IPS-20b (cell line): ENCODE measurements around the gene LMBRD1.

Source experiments
- H3K27ac ChIP-seq: one replicate; pipeline ENCODE4 v1.5.1; 2013; ENCODE audit warnings: low read length
- H3K27me3 ChIP-seq: 2 replicates; pipeline ENCODE4 v1.6.1; 2013; ENCODE audit warnings: mild to moderate bottlenecking, low read length, inconsistent platforms; ENCODE audit not compliant: insufficient read depth
- H3K36me3 ChIP-seq: 2 replicates; pipeline ENCODE4 v1.6.1; 2013; ENCODE audit warnings: low read depth, mild to moderate bottlenecking, inconsistent platforms, low read length, moderate library complexity; ENCODE audit not compliant: insufficient read depth
- H3K4me1 ChIP-seq: 2 replicates; pipeline ENCODE4 v1.6.1; 2013; ENCODE audit warnings: mild to moderate bottlenecking, control low read depth, inconsistent platforms, low read length, moderate library complexity; ENCODE audit not compliant: insufficient read depth
- H3K4me3 ChIP-seq: 2 replicates; pipeline ENCODE4 v1.5.1; 2013; ENCODE audit warnings: mild to moderate bottlenecking, low read length, inconsistent platforms
- H3K9ac ChIP-seq: 2 replicates; pipeline ENCODE4 v1.6.1; 2013; ENCODE audit warnings: low read depth, mild to moderate bottlenecking, inconsistent platforms, low read length, moderate library complexity
- H3K9me3 ChIP-seq: 2 replicates; pipeline ENCODE4 v1.6.1; 2013; ENCODE audit warnings: mild to moderate bottlenecking, low read depth, low read length, inconsistent platforms; ENCODE audit not compliant: insufficient read depth

The LMBRD1 gene

DNA sequence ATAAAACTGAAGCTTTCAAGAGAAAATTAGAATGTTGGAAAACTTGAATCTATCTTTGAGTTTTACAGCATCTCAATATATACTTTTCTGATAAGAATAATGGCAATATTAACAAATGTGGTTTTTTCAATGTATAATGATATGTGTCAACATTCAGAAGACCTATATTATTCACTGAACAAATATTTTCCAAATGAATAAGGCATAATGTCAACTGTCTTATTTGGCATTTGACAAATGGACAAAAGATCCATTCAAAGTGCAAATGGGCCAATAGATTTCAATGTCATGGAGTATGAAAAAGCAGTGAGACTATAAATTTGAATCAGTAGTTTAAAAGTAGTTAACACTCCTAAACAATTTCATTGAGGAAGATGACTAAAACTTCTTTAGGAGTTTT lies 20.9 kb downstream of the LMBRD1 start:
- Histone ChIP-seq H3K9ac (no peak overlapping the region), H3K36me3 (no peaks in the 10 kb centered on the region), H3K4me1 (peaks cover 4% of the 10 kb centered on the region; the same call in 1 of the 2 replicates), H3K27me3 (no peaks in the 10 kb centered on the region), H3K4me3 (no peak overlapping the region), H3K9me3 (no peaks in the 10 kb centered on the region), H3K27ac (no peak overlapping the region)

DNA sequence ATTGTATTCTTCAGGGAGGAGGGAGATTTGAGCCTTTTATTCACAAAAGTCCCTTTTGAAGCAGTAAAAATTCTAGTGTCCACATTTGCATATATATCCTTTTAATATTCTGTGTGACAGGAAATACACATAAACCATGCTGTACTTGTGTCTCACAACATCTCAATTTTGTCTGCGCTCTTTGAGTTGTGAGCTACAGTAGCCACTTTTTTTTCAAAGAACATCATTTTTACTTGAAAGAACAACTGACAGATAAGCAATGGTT lies 21.3 kb downstream of the LMBRD1 start:
- Histone ChIP-seq H3K27me3 (no peaks in the 10 kb centered on the region), H3K36me3 (no peaks in the 10 kb centered on the region), H3K4me1 (peaks cover 4% of the 10 kb centered on the region; the same call in 1 of the 2 replicates), H3K9ac (no peak overlapping the region), H3K9me3 (no peaks in the 10 kb centered on the region), H3K27ac (no peak overlapping the region), H3K4me3 (no peak overlapping the region)

DNA sequence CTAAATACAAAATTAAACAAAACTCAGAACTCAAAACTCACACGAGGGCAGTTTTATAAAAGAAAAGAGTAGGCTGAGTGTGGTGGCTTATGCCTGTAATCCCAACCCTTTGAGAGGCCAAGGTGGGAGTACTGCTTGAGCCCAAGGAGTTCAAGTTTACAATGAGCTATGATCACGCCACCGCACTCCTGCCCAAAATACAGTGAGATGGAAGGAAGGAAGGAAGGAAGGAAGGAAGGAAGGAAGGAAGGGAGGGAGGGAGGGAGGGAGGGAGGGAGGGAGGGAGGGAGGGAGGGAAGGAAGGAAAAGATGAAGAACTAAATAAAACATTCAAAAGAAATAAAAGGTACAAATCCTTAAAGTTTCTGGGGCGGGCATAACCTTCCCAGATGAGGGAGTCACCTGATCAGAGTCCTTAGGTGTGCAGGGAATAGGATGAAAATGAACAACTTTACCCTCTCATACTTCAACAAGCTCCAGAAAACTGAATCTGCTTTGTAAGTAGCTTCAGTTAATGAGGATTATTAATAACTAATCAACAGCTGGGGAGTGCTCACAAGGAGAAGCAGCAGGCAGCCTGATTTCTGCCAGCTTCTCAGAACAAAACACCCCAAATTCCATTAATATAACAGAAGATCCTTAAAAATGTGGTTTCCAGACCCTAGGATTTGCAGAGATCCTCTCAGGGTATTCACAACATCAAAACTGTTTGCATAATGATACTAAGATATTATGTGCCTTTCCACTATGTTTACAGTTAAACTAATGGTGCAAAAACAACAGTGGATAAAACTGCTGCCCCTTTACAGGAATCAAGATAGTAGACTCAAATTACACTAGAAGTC lies 21.8 kb downstream of the LMBRD1 start:
- Histone ChIP-seq H3K27me3 (no peaks in the 10 kb centered on the region), H3K4me1 (peaks cover under 1% of the 10 kb centered on the region; the same call in 1 of the 2 replicates), H3K4me3 (no peak overlapping the region), H3K9ac (no peak overlapping the region), H3K27ac (no peak overlapping the region), H3K36me3 (no peaks in the 10 kb centered on the region), H3K9me3 (no peaks in the 10 kb centered on the region)

DNA sequence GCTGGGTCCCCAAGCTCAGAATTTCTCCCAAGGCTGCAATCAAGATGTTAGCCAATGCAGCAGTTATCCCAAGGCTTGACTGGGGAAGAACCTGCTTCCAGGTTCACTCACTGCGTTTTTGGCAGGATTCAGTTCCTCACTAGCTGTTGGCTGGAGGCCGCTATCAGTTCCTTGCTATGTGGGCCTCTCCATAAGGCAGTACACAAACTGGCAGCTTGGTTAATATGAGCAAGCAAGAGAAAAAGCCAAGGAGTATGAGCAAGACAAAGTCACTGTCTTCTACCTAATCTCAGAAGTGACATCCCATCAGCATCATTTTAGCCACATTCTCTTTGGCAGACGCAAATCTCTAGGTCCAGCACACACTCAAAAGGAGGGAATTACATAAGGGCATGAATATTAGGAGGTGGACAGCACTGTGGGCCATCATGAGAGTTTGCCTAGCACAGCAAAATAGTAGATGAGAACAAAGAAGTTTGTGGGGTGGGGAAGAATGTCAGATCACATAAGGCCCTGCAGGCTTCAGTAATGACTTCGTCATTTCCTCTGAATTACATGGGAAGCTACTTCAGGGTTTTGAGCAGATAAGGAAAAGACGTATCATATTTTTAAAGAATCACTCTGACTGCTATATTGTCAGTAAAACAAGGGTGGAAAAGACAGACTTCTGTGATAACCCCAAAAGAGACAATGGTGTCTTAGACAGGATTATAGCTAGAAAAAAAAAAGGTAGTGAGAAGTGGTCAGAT lies 25.5 kb downstream of the LMBRD1 start:
- no peak overlapping the region for H3K9ac ChIP-seq
- no peaks in the 10 kb centered on the region for H3K36me3 ChIP-seq
- H3K27ac ChIP-seq, result no peak overlapping the region
- H3K4me3 ChIP-seq, result no peak overlapping the region
- no peaks in the 10 kb centered on the region for H3K4me1 ChIP-seq
- H3K9me3 ChIP-seq, result no peaks in the 10 kb centered on the region
- H3K27me3 ChIP-seq, result no peaks in the 10 kb centered on the region

DNA sequence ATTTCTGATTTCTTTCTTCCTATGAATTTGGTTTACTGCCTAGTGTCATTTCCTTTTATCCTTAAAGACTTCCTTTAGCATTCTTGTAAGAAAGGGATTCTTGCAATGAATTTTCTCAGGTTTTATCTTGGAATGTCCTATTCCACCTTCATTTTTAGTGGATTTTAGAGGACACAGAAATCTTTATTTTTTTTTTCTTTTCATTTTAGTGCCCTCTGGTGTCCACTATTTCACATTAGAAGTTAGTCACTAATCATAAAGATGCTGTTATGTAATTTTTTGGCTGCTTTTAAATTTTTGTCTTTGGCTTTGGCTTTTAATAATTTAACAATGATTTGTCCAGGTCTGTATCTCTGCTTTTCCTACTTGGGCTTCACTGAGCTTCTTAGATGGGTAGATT lies 28.1 kb downstream of the LMBRD1 start:
- Histone ChIP-seq H3K27ac (no peak overlapping the region), H3K4me1 (no peaks in the 10 kb centered on the region), H3K9me3 (no peaks in the 10 kb centered on the region), H3K27me3 (no peaks in the 10 kb centered on the region), H3K9ac (no peak overlapping the region), H3K4me3 (no peak overlapping the region), H3K36me3 (no peaks in the 10 kb centered on the region)

DNA sequence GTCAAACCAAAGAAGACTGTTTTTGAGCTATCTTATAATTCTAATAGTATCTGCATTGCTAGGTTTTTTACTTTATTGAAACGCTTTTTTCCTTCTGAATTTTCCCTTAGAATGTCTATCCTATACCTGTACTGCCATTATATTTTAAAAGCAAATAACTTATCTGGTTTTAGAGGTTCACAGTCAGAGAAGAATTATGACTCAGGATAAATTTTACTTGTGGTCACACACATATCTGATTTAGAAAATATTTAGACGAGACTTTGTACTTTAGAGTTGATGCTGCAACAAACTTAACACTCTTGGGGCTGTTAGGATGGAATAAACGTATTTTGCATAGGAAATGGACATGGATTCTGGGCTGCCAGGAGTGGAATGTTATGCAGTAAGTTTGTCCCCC lies 33.0 kb downstream of the LMBRD1 start:
- no peaks in the 10 kb centered on the region for H3K9me3 ChIP-seq
- H3K4me3 ChIP-seq, result no peak overlapping the region
- H3K4me1 ChIP-seq, result peaks cover 1% of the 10 kb centered on the region; the same call in 1 of the 2 replicates
- no peak overlapping the region for H3K27ac ChIP-seq
- no peaks in the 10 kb centered on the region for H3K36me3 ChIP-seq
- H3K27me3 ChIP-seq, result no peaks in the 10 kb centered on the region
- H3K9ac ChIP-seq, result no peak overlapping the region

DNA sequence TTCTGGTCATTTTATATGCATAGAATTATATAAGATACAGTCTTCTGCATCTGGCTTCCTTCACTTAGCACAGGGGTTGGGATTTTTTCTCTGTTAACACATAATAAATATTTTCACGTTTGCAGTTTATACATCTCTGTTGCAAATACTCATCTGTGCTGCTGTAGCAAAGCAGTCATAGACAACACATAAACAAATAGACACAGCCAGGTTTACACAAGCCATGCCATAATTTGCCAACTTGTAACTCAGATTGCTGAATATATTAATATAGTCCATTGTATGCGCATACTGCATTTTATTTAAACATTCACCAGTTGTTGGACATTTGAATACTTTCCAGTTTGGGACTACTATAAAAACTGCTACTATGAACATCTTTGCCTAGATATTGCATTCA lies 35.0 kb downstream of the LMBRD1 start:
- no peaks in the 10 kb centered on the region for H3K27me3 ChIP-seq

DNA sequence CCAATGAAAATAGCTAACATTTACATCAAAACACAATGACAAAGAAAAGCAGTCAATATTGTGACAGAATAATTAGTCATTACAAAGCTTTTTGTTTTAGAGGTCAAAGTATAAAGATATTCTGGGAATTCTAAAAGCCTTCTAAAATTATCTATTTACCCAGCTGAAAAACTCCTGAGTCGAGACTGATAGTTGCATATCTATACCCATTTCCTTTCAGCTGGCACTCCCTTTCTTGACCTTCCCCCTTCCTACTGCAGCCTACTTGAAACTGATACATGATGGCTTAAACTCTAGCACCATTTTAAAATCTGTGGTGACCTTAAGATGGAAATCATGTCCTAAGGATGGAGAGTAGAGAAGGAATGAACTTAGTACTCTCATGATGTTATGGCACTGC lies 38.6 kb downstream of the LMBRD1 start:
- no peaks in the 10 kb centered on the region for H3K27me3 ChIP-seq
- H3K4me3 ChIP-seq, result no peak overlapping the region
- H3K9me3 ChIP-seq, result no peaks in the 10 kb centered on the region
- H3K27ac ChIP-seq, result no peak overlapping the region
- no peaks in the 10 kb centered on the region for H3K36me3 ChIP-seq
- peaks cover 5% of the 10 kb centered on the region; the same call in 1 of the 2 replicates for H3K4me1 ChIP-seq
- no peak overlapping the region for H3K9ac ChIP-seq

More for the DNA sequence above, 35.0 kb downstream of the LMBRD1 start:
- no peak overlapping the region for H3K9ac ChIP-seq
- no peaks in the 10 kb centered on the region for H3K36me3 ChIP-seq
- H3K4me3 ChIP-seq, result no peak overlapping the region
- peaks cover 5% of the 10 kb centered on the region; the same call in 1 of the 2 replicates for H3K4me1 ChIP-seq
- H3K9me3 ChIP-seq, result no peaks in the 10 kb centered on the region
- H3K27ac ChIP-seq, result no peak overlapping the region

DNA sequence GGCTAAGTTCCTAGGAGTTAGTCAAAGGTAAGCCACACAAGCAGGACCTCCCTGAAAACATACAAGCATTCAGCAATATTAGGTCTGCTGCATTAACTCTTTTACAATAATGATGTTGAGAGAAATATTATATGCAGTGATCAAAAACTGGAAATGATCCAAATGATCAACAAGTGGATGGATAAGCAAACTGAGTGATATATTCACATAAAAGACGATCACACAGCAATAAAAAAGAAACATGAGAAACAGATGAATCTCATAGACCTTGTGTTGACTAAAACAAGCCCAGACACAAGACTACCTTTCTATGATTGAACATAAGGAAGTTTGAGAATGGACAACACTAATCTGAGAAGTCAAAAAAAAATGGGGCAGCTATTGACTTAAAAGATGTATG lies 39.9 kb downstream of the LMBRD1 start:
- no peaks in the 10 kb centered on the region for H3K9me3 ChIP-seq
- H3K27me3 ChIP-seq, result no peaks in the 10 kb centered on the region
- no peak overlapping the region for H3K4me3 ChIP-seq
- H3K27ac ChIP-seq, result no peak overlapping the region
- no peaks in the 10 kb centered on the region for H3K36me3 ChIP-seq
- H3K9ac ChIP-seq, result no peak overlapping the region
- peaks cover 5% of the 10 kb centered on the region; the same call in 1 of the 2 replicates for H3K4me1 ChIP-seq

DNA sequence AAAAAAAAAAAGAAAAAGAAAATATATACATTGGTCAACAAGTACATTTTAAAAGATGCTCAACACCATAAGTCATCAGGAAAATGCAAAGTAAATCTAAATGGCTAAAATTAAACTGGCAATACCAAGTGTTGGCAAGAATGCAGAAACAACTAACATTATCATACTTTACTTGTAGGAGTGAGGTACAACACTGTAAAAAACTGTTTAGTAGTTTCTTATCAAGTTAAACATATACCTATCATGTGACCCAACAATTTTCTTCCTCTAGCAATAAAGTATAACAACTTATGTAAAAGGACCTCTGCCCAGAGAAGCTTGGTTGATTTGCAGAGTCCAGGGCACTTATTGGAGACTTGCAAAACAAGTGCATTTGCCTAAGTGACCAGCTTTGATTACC lies 40.4 kb downstream of the LMBRD1 start:
- no peaks in the 10 kb centered on the region for H3K27me3 ChIP-seq
- H3K4me3 ChIP-seq, result no peak overlapping the region
- no peak overlapping the region for H3K9ac ChIP-seq
- H3K27ac ChIP-seq, result no peak overlapping the region
- no peaks in the 10 kb centered on the region for H3K9me3 ChIP-seq
- H3K36me3 ChIP-seq, result no peaks in the 10 kb centered on the region
- H3K4me1 ChIP-seq, result peaks cover 5% of the 10 kb centered on the region; the same call in 1 of the 2 replicates

DNA sequence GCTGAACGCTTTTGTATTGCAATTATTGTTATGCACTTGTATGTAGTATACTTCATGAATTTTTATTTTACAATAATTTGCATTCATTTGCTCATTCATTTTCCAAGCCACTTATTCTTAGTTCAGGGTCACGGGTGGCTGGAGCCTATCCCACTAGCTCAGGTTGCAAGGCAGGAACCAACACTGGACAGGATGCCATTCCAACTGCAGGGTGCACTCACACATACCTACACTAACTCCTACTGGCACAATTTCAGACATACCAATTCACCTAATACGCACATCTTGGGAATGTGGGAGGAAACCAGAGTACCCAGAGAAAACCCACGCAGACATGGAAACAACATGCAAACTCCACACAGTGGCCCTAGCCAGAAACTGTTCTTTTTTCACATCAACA lies 61.8 kb downstream of the LMBRD1 start:
- Histone ChIP-seq H3K4me3 (no peak overlapping the region), H3K27me3 (no peaks in the 10 kb centered on the region), H3K27ac (no peak overlapping the region), H3K9ac (no peak overlapping the region), H3K4me1 (no peaks in the 10 kb centered on the region), H3K9me3 (no peaks in the 10 kb centered on the region), H3K36me3 (peaks cover 8% of the 10 kb centered on the region; the same call in 1 of the 2 replicates)

DNA sequence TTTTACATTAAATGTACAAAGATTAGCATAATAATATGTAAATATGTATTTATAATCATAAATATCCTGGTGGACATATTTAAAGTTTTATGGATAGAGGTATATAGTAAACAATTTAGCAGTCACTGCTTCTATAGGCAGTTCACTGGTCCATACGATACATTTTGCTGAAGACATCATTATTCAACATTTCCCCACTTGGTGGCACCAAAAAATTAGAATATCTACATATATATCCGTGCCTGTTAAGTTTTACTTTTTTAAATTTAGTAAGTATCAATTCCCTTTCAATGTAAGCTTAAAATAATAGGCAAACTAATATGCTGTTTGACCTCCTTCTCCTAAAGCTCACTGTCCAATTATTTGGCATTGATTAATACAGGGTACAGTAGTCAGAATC lies 64.2 kb downstream of the LMBRD1 start:
- Histone ChIP-seq H3K9ac (no peak overlapping the region), H3K27ac (no peak overlapping the region), H3K36me3 (peaks cover 8% of the 10 kb centered on the region; the same call in 1 of the 2 replicates), H3K4me1 (no peaks in the 10 kb centered on the region), H3K4me3 (no peak overlapping the region), H3K27me3 (no peaks in the 10 kb centered on the region), H3K9me3 (no peaks in the 10 kb centered on the region)
